Measurements from ENCODE around the gene LDB2. TPM values are rescaled to one million over a fixed set of nuclear protein-coding genes. Genes with fewer than 3 reads are reported as not detected.

Gene LDB2
- total RNA-seq, 4 donors from 2014 or later: 16.2 to 31.7 (median 22.4) TPM

DNA sequence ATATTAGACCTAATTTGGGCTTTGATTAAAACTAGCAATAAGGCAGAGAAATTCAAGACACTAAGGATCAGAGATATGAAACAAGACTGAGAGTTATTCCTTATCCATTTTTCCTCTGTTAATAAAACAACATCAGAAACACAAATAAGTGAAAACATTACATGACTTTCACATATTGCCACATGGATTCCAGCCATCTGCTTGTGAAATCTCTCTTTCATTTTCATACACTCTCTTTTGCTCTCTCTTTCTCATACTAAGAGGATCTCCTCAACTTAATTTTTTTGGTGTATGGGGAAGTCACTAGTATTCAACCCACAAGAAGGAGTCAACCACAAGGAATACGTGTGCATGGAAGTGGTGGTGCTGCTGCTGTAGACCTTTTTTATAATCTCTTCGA is 183.0 kb downstream of the LDB2 start:
- H3K27ac ChIP-seq (replicated peaks in 1 of 4): no peak overlapping the region
- 93% methylated on average over 2 of the region's 2 CpGs for WGBS
- no peaks in the 10 kb centered on the region for H3K27me3 ChIP-seq
- DNase-seq (ENCODE audit: extremely low spot score): no peak
- intact Hi-C loops (cut with DNase I): no loop called here
- H3K9me3 ChIP-seq: no peaks in the 10 kb centered on the region
- H3K4me1 ChIP-seq: peaks cover 0 to 14% (median 0%) of the 10 kb centered on the region in 4 donors
- H3K36me3 ChIP-seq: no peaks in the 10 kb centered on the region
- TF ChIP-seq EP300 (IDR thresholded peaks at IDR 0.05): no peak
- TF ChIP-seq, protein P1, sequence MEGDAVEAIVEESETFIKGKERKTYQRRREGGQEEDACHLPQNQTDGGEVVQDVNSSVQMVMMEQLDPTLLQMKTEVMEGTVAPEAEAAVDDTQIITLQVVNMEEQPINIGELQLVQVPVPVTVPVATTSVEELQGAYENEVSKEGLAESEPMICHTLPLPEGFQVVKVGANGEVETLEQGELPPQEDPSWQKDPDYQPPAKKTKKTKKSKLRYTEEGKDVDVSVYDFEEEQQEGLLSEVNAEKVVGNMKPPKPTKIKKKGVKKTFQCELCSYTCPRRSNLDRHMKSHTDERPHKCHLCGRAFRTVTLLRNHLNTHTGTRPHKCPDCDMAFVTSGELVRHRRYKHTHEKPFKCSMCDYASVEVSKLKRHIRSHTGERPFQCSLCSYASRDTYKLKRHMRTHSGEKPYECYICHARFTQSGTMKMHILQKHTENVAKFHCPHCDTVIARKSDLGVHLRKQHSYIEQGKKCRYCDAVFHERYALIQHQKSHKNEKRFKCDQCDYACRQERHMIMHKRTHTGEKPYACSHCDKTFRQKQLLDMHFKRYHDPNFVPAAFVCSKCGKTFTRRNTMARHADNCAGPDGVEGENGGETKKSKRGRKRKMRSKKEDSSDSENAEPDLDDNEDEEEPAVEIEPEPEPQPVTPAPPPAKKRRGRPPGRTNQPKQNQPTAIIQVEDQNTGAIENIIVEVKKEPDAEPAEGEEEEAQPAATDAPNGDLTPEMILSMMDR (IDR thresholded peaks at IDR 0.05): no peak
- no peak for TF ChIP-seq POLR2A (IDR thresholded peaks at IDR 0.05; ENCODE audit: low read depth)
- no peak for TF ChIP-seq POLR2AphosphoS5 (IDR thresholded peaks at IDR 0.05)
- no peak overlapping the region for H3K4me3 ChIP-seq

DNA sequence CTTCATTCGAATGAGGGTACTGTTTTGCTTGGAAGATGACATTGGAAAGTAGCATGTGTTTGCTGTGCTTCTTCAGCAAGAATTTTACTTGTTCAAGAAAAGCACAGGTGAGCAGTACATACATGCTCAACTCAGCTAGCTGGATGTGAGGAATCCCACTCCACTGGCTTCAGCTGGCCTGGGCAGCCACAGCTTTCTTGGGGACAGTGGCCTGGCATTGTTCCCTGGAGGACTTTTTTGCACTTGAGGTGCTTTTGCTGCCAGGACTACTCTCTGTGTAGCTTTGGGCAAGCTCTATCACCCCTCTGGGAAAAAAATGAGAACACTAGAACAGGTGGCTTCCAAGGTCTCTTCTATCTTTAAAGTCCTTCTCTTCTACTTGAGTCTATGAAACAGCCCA is 184.3 kb downstream of the LDB2 start:
- H3K27ac ChIP-seq (replicated peaks in 1 of 4): no peak overlapping the region
- H3K9me3 ChIP-seq: no peaks in the 10 kb centered on the region
- no peak for TF ChIP-seq POLR2A (IDR thresholded peaks at IDR 0.05; ENCODE audit: low read depth)
- no peak for TF ChIP-seq EP300 (IDR thresholded peaks at IDR 0.05)
- TF ChIP-seq, protein P1 (IDR thresholded peaks at IDR 0.05): no peak
- no peak for TF ChIP-seq POLR2AphosphoS5 (IDR thresholded peaks at IDR 0.05)
- H3K4me1 ChIP-seq: peaks cover 0 to 14% (median 0%) of the 10 kb centered on the region in 4 donors
- H3K36me3 ChIP-seq: no peaks in the 10 kb centered on the region
- intact Hi-C loops (cut with DNase I): no loop called here
- no peak overlapping the region for H3K4me3 ChIP-seq
- H3K27me3 ChIP-seq: no peaks in the 10 kb centered on the region
- DNase-seq (ENCODE audit: extremely low spot score): no peak
- 83% methylated on average over 1 of the region's 1 CpG for WGBS

DNA sequence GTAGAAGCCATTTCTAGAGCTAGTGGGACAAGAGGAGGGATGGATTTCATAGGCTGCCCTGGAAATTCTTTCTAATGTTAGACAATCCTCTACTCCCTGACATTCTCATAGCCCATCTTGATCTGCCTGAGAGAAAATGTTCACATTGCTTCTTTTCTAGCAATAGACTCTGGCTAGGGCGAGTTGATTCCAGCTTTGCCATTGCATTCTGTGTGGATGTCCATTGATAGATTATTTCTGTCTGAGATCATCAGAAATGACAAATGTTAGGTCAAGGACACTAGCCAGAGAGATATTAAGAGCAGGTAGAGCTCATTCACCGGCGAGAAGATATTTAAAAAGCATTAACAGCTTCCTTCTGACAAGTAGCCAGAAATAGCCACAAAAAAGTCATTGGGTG is 184.7 kb downstream of the LDB2 start:
- WGBS: 84% methylated on average over 3 of the region's 3 CpGs
- peaks cover 0 to 14% (median 0%) of the 10 kb centered on the region in 4 donors for H3K4me1 ChIP-seq
- intact Hi-C loops (cut with DNase I): no loop called here
- no peaks in the 10 kb centered on the region for H3K36me3 ChIP-seq
- TF ChIP-seq, protein P1 (IDR thresholded peaks at IDR 0.05): no peak
- TF ChIP-seq POLR2AphosphoS5 (IDR thresholded peaks at IDR 0.05) (no peak), POLR2A (IDR thresholded peaks at IDR 0.05; ENCODE audit: low read depth) (no peak)
- DNase-seq (ENCODE audit: extremely low spot score): no peak
- H3K27ac ChIP-seq (replicated peaks in 1 of 4): no peak overlapping the region
- no peak overlapping the region for H3K4me3 ChIP-seq
- H3K9me3 ChIP-seq: no peaks in the 10 kb centered on the region
- H3K27me3 ChIP-seq: no peaks in the 10 kb centered on the region

DNA sequence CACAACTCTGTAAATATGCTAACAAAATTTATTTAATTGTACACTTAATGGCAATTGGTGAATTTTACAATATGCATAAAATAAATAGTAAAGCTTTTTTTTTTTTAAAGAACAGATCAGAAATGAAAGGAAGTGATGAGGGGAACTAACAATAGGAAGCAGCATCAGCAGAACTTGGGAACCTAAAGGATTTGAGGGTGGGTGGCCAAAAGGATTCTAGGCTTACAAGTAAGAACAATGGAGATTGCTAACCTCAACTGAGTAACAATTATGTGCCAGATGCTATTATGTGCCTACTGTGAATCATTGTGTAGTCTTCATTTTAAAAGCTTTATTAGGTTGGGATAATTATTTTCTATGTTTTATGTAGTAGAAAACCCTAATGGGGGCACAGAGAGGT is 185.2 kb downstream of the LDB2 start:
- no peak overlapping the region for H3K4me3 ChIP-seq
- H3K4me1 ChIP-seq: peaks cover 0 to 14% (median 0%) of the 10 kb centered on the region in 4 donors
- H3K27me3 ChIP-seq: no peaks in the 10 kb centered on the region
- DNase-seq (ENCODE audit: extremely low spot score): no peak
- H3K36me3 ChIP-seq: no peaks in the 10 kb centered on the region
- TF ChIP-seq, protein P1 (IDR thresholded peaks at IDR 0.05): no peak
- no peak for TF ChIP-seq POLR2AphosphoS5 (IDR thresholded peaks at IDR 0.05)
- no peak for TF ChIP-seq EP300 (IDR thresholded peaks at IDR 0.05)
- TF ChIP-seq POLR2A (IDR thresholded peaks at IDR 0.05; ENCODE audit: low read depth): no peak
- no peak overlapping the region for H3K27ac ChIP-seq (replicated peaks in 1 of 4)
- intact Hi-C loops (cut with DNase I): no loop called here
- H3K9me3 ChIP-seq: no peaks in the 10 kb centered on the region

DNA sequence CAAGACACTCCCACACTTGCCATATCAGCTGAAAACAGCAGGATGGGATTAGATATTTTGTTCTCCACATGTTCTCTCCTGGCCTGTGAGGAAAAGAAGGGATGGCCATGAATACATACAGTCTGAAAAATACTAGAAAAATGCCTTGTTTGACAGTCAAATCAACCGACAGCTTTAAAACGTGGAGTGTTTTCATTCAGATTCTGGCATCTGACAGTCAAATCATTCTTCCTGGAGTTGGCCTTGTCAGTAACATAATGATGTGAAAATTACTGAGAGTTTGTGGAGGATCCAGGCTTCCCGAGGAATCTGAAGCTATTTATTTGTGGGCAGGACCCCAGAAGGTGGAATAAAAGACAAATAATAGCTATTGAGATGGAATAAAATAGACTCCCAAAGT is 188.2 kb downstream of the LDB2 start:
- intact Hi-C loops (cut with DNase I): no loop called here
- Histone ChIP-seq H3K27me3 (no peaks in the 10 kb centered on the region), H3K27ac (replicated peaks in 1 of 4) (no peak overlapping the region), H3K9me3 (no peaks in the 10 kb centered on the region), H3K36me3 (no peaks in the 10 kb centered on the region), H3K4me3 (no peak overlapping the region), H3K4me1 (peaks cover 0 to 8% (median 3%) of the 10 kb centered on the region in 4 donors)
- DNase-seq (ENCODE audit: extremely low spot score): no peak
- WGBS: 72% methylated on average over 3 of the region's 3 CpGs
- TF ChIP-seq, protein P1 (IDR thresholded peaks at IDR 0.05): no peak
- no peak for TF ChIP-seq POLR2A (IDR thresholded peaks at IDR 0.05; ENCODE audit: low read depth)
